22Rv1 (cell line): ENCODE measurements around the gene PTH2R.

ENCODE experiments used
- CTCF ChIP-seq: fragments of 450-650 bp; IDR thresholded peaks from 2 replicates; pipeline ENCODE4 v1.5.1; 2017; ENCODE audit warnings: mild to moderate bottlenecking
- ZFX ChIP-seq: fragments of 450-650 bp; IDR thresholded peaks from 2 replicates; pipeline ENCODE4 v1.6.1; 2017; ENCODE audit warnings: antibody characterized with exemption, borderline replicate concordance

GRCh38 chr2:208441951-208442350 lies 35.4 kb downstream of the PTH2R start:
- TF ChIP-seq CTCF (no peak), ZFX (no peak)
